Activated gamma-delta T cell treated with Interleukin-2 at 50 U/mL for 16 hours (primary cell): ENCODE measurements around the gene OR3A3.
"Not testable (repeated sequence)": the region's sequence is repeated elsewhere in the genome, so short reads cannot be mapped to it uniquely, and the experiment has no call there.

ENCODE experiments used
- DNase-seq: peaks from one replicate; pipeline ENCODE4 v3.0.0-alpha.2; 2020

Gene OR3A3

GRCh38 chr17:3411070-3411469, at the start of gene OR3A3:
Gene OR3A3 (plus strand): TSS chr17:3411370.
- DNase-seq = no peak

DNA sequence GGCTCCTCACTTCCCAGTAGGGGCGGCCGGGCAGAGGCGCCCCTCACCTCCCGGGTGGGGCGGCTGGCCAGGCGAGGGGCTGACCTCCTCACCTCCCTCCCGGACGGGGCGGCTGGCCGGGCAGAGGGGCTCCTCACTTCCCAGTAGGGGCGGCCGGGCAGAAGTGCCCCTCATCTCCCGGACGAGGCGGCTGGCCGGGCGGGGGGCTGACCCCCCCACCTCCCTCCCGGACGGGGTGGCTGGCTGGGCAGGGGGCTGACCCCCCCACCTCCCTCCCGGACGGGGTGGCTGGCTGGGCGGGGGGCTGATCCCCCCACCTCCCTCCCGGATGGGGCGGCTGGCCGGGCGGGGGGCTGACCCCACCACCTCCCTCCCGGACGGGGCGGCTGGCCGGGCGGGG, 40.0 kb upstream of the OR3A3 start:
- not testable (repeated sequence) for DNase-seq

DNA sequence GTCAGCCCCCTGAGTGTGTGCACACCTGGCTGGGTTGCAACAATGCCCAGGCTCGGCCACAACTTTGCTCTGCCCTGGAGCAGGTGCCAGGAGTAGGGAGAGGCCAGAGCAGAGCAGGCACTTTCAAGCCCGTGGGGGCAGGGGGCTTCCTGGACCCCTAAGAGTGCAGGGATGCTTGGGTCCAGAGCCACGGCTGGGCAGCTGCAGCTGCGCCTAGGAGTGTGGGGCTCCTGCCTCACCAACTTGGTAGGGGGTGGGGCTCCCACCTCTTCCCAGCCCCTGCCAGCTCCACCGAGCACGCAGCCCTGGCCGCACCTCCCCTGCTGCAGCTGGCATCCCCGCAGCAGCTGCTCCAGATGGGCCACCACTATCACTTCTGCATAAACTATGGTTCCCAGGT, 32.8 kb upstream of the OR3A3 start:
- DNase-seq = no peak

DNA sequence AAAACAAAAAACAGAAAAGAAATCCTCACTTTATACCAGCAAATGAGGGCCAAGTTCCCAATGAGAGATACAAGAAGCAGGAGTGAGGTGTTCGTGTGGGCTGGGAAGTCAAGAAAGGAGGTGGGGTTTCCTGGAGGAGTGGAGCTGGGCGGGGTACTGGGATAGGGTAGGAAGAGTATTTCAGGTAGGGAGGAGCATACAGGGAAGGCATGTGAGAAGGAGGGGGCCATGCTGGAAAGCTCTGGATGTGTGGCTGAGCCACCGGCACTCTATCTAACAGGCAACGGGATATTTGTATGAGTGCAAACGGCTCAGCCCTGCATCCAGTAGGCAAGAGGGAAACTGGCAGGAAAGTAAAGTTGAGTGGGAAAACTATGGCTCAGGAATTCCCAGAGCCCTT, 29.2 kb upstream of the OR3A3 start:
- DNase-seq = no peak

- no peak for DNase-seq
Observed at GRCh38 chr17:3385869-3386816, 25.0 kb upstream of the OR3A3 start, which contains the start of gene OR3A2. Gene OR3A2 (minus strand): TSS chr17:3386308.

- no peak for DNase-seq
Observed at GRCh38 chr17:3389791-3390190, 21.4 kb upstream of the OR3A3 start.

- not testable (repeated sequence) for DNase-seq
Observed at GRCh38 chr17:3397801-3398200, 13.4 kb upstream of the OR3A3 start.

GRCh38 chr17:3398310-3398709, 12.9 kb upstream of the OR3A3 start, which contains the start of gene OR1E1:
Gene OR1E1 (minus strand): TSS chr17:3398410. CDS start chr17:3398410, 0 bp downstream.
- no peak for DNase-seq

GRCh38 chr17:3400055-3400454, 11.1 kb upstream of the OR3A3 start:
- DNase-seq = no peak

- DNase-seq = no peak
Observed at GRCh38 chr17:3401786-3402185, 9.4 kb upstream of the OR3A3 start.

- not testable (repeated sequence) for DNase-seq
Observed at GRCh38 chr17:3403856-3404255, 7.3 kb upstream of the OR3A3 start.

DNA sequence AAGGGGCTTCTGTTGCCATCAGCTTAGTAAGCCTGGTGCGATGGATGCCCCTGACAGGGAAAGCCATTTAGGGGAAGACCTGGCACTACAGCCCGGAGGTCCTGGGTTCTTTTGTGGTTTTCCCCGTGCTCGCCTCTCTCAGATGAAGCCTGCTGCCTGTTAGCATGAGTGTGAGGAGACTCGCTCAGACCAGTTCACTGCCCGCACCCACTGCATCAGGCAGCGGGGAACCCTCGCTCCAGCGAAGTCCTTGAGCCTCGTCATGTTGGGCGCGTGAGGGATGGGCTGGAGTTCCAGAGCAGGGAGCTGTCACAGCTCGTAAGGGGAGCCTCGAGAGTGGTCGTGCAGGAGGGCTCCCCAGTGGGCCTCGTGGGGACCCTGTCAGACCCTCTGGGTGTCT, 1.0 kb downstream of the OR3A3 start:
- DNase-seq = not testable (repeated sequence)

DNA sequence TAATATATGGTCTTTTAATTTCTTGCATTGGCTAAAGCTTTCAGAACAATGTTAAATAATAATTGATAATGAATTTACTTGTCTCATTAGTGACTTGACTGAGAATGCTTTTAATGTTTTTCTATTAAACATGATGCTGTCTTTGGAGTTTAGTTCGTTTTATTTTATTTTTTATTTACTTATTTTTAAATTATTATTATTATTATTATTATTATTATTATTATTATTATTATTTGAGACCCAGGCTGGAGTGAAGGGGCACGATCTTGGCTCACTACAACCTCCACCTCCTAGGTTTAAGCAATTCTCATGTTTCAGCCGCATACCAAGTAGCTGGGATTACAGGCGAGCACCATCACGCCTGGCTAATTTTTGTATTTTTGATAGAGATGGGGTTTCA, 4.4 kb downstream of the OR3A3 start:
- DNase-seq = no peak

DNA sequence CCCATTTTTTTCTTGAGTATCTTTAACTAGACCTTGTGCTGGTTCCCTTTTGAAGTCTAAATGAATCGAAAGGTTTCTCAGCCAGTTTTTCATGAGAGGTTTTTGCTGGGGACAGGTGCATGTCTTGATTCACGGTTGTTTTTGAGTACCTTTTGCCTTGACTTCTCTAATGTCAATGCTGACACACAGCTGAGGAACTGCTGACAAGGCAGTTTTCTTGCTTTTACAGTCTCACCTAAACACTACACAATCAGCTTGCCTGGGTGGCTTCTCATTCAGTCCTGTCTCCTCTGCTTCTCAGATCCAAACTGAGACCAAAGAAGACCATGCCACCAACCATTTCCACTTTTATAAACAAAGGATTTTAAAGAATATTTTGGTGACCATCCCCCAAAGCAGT, 7.1 kb downstream of the OR3A3 start:
- no peak for DNase-seq

DNA sequence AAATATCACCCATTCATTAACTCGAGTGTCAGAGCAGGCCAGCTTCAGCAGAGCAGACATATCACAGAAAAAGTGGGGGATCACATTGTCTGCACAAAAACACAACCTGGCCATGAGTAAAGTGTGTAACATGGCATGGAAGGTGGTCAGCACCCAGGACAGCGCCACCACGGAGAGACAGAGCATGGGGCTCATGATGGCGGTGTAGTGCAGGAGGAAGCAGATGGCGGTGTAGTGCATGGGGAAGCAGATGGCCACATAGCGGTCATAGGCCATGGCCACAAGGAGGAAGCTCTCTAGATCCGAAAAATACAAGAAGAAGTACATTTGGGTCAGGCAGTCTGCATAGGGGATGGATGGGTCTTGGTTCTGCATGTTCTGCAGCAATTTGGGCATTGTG, 22.0 kb downstream of the OR3A3 start:
- DNase-seq = not testable (repeated sequence)

DNA sequence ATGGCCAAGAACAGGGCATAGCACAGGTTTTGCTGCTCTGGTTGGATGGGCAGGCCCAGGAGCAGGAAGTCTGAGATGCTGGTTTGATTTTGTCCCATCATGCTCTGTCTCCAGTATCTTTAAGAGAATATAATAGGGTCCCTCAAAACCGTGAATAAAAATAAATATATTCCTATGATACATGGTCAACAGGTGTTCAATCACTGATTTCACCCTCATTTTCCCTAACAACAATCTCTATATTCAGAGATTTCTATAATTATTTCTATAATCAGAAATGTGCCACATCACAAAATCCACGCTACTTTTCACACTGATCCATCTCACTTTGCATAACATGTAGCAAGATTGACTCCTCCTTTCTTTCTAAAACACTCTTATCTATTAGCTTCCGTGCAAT, 22.6 kb downstream of the OR3A3 start, which contains the start of gene OR1E2:
TSS of gene OR1E2 (minus strand) at position 101 of the 400 bp plus-strand sequence. CDS start at position 101, 0 bp downstream.
- DNase-seq = no peak

- DNase-seq = no peak
Observed at GRCh38 chr17:3438368-3438767, 27.2 kb downstream of the OR3A3 start.

DNA sequence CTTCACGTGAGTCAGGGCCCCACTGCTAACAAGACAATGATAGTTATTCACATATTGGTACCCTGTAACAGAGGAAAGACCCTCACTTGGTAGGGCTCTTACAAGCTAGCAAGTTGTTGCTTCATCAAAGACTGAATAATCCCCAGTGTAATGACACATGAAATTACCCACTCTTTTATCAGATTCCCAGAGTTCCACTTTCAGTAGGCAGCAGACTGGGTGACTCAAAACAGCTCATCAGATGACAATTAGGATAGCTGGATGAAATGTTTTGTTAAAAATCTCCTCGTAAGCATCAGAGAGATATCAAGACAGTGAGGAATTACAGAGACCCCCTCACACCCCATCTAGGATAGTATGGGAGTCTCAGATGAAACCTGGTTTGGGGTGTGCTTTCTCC, 29.3 kb downstream of the OR3A3 start:
- DNase-seq = no peak

DNA sequence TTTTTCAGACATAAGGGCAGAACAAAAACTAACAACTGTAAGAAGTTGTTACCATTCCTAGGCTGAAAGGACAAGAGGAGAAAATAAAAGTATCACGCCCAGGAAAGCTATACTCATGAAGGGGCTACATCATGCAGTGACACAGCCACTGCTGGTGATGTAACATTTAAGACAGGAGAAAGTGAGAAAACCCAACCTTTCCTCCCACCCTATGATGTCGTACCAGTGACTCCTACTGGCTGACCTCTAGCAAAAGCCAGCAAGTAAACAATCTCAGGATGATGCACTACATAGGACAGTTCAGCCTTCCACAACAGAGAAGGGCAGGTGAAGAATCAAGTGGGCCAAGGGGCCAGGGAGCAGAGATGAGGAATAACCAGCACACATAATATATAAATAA, 36.5 kb downstream of the OR3A3 start:
- DNase-seq = no peak

DNA sequence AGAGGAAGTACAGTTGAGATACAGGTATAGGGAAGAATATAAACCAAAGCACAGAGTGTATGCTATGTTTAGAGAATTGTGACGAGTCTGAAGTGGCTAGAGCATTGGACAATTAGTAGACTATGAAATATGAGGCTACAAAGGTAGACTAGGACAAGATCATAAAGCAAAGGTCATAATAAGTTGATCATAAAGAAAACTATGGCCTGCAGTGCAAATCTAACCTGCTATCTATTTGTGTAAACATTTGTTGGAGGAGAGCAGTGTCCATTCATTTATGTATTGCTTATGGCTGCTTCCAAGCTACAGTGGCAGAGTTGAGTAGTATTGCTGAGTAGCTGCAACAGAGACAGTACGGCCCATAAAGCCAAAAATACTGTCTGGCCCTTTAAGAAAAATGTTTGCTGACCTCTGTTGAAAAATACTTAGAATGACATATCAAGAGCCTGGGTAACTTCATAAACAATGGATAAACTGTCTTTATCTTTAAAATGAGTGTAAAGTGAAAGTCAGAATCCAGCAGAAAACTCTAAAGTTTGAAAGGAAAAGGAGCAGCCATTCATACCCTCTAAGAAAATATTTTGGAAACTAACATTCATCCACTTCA, 37.0 kb downstream of the OR3A3 start:
- DNase-seq = no peak

- DNase-seq = not testable (repeated sequence)
Observed at GRCh38 chr17:3466355-3466754, 55.2 kb downstream of the OR3A3 start.

DNA sequence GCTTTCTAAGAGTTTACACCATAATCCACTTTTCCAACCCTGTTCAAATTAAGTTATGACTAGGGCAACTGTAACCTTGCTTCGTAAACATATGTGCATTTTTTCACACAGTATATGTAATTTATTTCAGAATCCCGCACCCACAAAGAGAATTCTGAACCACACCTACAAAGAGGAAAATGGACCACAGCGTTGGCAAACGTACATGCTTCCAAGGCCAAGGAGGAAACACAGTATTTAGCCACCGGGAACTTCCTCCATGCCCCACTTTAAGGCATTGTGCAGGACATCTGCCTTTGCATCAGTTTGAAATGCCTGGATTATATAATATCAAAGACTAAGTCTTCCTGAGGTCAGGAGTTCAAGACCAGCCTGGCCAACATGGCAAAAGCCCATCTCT, 58.4 kb downstream of the OR3A3 start:
- DNase-seq = no peak

- no peak for DNase-seq
Observed at GRCh38 chr17:3471599-3471998, 60.4 kb downstream of the OR3A3 start, which contains the start of gene SPATA22. Gene SPATA22 (minus strand): TSS chr17:3471819. CDS start chr17:3469325, 2,494 bp downstream.

GRCh38 chr17:3472137-3472536, 61.0 kb downstream of the OR3A3 start:
- DNase-seq = no peak
